ENCODE results near the gene RPS15A. TPM values are rescaled to one million over a fixed set of nuclear protein-coding genes. Genes with fewer than 3 reads are reported as not detected.
A peak's percentile ranks its signal among the peaks of the same experiment; 100 is the strongest.
"Not testable (repeated sequence)": the region's sequence is repeated elsewhere in the genome, so short reads cannot be mapped to it uniquely, and the experiment has no call there.

The RPS15A gene
- total RNA-seq, 5 donors from 2014 or later (not counting 1 experiment from before 2014, with no cell fraction given) = 2,862 to 3,462 (median 2,982) TPM

GRCh38 chr16:18756639-18757038 lies 33.5 kb downstream of the RPS15A start:
- peaks cover 0 to 18% of the 10 kb centered on the region in 2 experiments for H3K4me1 ChIP-seq (ENCODE audit: control insufficient read depth in 1 of 2, extremely low read depth in 1 of 2, insufficient read depth in 2 of 2, low read length in 2 of 2)
- ATAC-seq (replicated peaks in 1 of 4) = peak in 2 of 4 experiments; percentile 44 to 54
- H3K27me3 ChIP-seq (replicated peaks in 1 of 2; ENCODE audit: control insufficient read depth in 2 of 2, extremely low read depth in 1 of 2, insufficient read depth in 2 of 2, low read length in 1 of 2); H3K4me3 ChIP-seq (ENCODE audit: control insufficient read depth in 1 of 2, extremely low read depth in 1 of 2, low read length in 1 of 2); H3K36me3 Mint-ChIP-seq; H3K27ac ChIP-seq (ENCODE audit: low read length); H3K9me3 Mint-ChIP-seq; DNase-seq; POLR2A ChIA-PET; H3K27me3 Mint-ChIP-seq; CTCF ChIA-PET; H3K9me3 ChIP-seq; H3K36me3 ChIP-seq (ENCODE audit: control insufficient read depth in 2 of 2, extremely low read depth in 1 of 2, insufficient read depth in 1 of 2, low read length in 1 of 2): not testable (repeated sequence)
- WGBS (ENCODE audit: insufficient coverage) = 86% methylated on average over 1 of the region's 9 CpGs
- peak overlapping the region; percentile 39 to 52 (median 51) for H3K4me3 Mint-ChIP-seq
- peak overlapping the region; percentile 78 to 87 for H3K27ac Mint-ChIP-seq
- peaks cover 15 to 21% (median 16%) of the 10 kb centered on the region in 3 donors for H3K4me1 Mint-ChIP-seq

GRCh38 chr16:18742870-18743269 lies 47.3 kb downstream of the RPS15A start:
- H3K9me3 ChIP-seq; H3K36me3 Mint-ChIP-seq; H3K9me3 Mint-ChIP-seq; H3K27ac Mint-ChIP-seq; H3K4me3 ChIP-seq (ENCODE audit: control insufficient read depth in 1 of 2, extremely low read depth in 1 of 2, low read length in 1 of 2); H3K4me1 Mint-ChIP-seq; H3K27ac ChIP-seq (ENCODE audit: low read length); ATAC-seq (replicated peaks in 1 of 4); CTCF ChIA-PET; H3K27me3 ChIP-seq (replicated peaks in 1 of 2; ENCODE audit: control insufficient read depth in 2 of 2, extremely low read depth in 1 of 2, insufficient read depth in 2 of 2, low read length in 1 of 2); H3K27me3 Mint-ChIP-seq; H3K4me3 Mint-ChIP-seq; POLR2A ChIA-PET; DNase-seq; H3K4me1 ChIP-seq (ENCODE audit: control insufficient read depth in 1 of 2, extremely low read depth in 1 of 2, insufficient read depth in 2 of 2, low read length in 2 of 2); H3K36me3 ChIP-seq (ENCODE audit: control insufficient read depth in 2 of 2, extremely low read depth in 1 of 2, insufficient read depth in 1 of 2, low read length in 1 of 2): not testable (repeated sequence)
- no CpG with 5 or more reads among the region's 8 CpGs for WGBS (ENCODE audit: insufficient coverage)

GRCh38 chr16:18740027-18740426 lies 50.1 kb downstream of the RPS15A start:
- POLR2A ChIA-PET; H3K4me1 ChIP-seq (ENCODE audit: control insufficient read depth in 1 of 2, extremely low read depth in 1 of 2, insufficient read depth in 2 of 2, low read length in 2 of 2); H3K36me3 ChIP-seq (ENCODE audit: control insufficient read depth in 2 of 2, extremely low read depth in 1 of 2, insufficient read depth in 1 of 2, low read length in 1 of 2); H3K27me3 Mint-ChIP-seq; ATAC-seq (replicated peaks in 1 of 4); CTCF ChIA-PET; H3K9me3 Mint-ChIP-seq; H3K27ac ChIP-seq (ENCODE audit: low read length); H3K36me3 Mint-ChIP-seq; DNase-seq; H3K9me3 ChIP-seq; H3K27ac Mint-ChIP-seq; H3K4me1 Mint-ChIP-seq; H3K4me3 ChIP-seq (ENCODE audit: control insufficient read depth in 1 of 2, extremely low read depth in 1 of 2, low read length in 1 of 2); H3K4me3 Mint-ChIP-seq; H3K27me3 ChIP-seq (replicated peaks in 1 of 2; ENCODE audit: control insufficient read depth in 2 of 2, extremely low read depth in 1 of 2, insufficient read depth in 2 of 2, low read length in 1 of 2): not testable (repeated sequence)
- WGBS (ENCODE audit: insufficient coverage) = no CpG with 5 or more reads among the region's 3 CpGs

GRCh38 chr16:18738768-18739167 lies 51.4 kb downstream of the RPS15A start:
- CTCF ChIA-PET, H3K27me3 Mint-ChIP-seq, H3K27ac Mint-ChIP-seq: not testable (repeated sequence)

GRCh38 chr16:18734279-18734678 lies 55.9 kb downstream of the RPS15A start:
- H3K9me3 ChIP-seq; H3K4me1 ChIP-seq (ENCODE audit: control insufficient read depth in 1 of 2, extremely low read depth in 1 of 2, insufficient read depth in 2 of 2, low read length in 2 of 2); H3K36me3 ChIP-seq (ENCODE audit: control insufficient read depth in 2 of 2, extremely low read depth in 1 of 2, insufficient read depth in 1 of 2, low read length in 1 of 2); H3K4me3 Mint-ChIP-seq; POLR2A ChIA-PET; H3K4me1 Mint-ChIP-seq; H3K9me3 Mint-ChIP-seq; H3K27me3 ChIP-seq (replicated peaks in 1 of 2; ENCODE audit: control insufficient read depth in 2 of 2, extremely low read depth in 1 of 2, insufficient read depth in 2 of 2, low read length in 1 of 2); CTCF ChIA-PET; ATAC-seq (replicated peaks in 1 of 4); H3K27ac Mint-ChIP-seq; H3K27me3 Mint-ChIP-seq; H3K27ac ChIP-seq (ENCODE audit: low read length); DNase-seq; H3K36me3 Mint-ChIP-seq; H3K4me3 ChIP-seq (ENCODE audit: control insufficient read depth in 1 of 2, extremely low read depth in 1 of 2, low read length in 1 of 2): not testable (repeated sequence)
- WGBS (ENCODE audit: insufficient coverage) = 93% methylated on average over 10 of the region's 27 CpGs

More at GRCh38 chr16:18738768-18739167, 51.4 kb downstream of the RPS15A start:
- H3K27me3 ChIP-seq (replicated peaks in 1 of 2; ENCODE audit: control insufficient read depth in 2 of 2, extremely low read depth in 1 of 2, insufficient read depth in 2 of 2, low read length in 1 of 2); H3K9me3 ChIP-seq; H3K36me3 ChIP-seq (ENCODE audit: control insufficient read depth in 2 of 2, extremely low read depth in 1 of 2, insufficient read depth in 1 of 2, low read length in 1 of 2); H3K4me1 ChIP-seq (ENCODE audit: control insufficient read depth in 1 of 2, extremely low read depth in 1 of 2, insufficient read depth in 2 of 2, low read length in 2 of 2); H3K4me3 Mint-ChIP-seq; H3K9me3 Mint-ChIP-seq; H3K27ac ChIP-seq (ENCODE audit: low read length); H3K4me3 ChIP-seq (ENCODE audit: control insufficient read depth in 1 of 2, extremely low read depth in 1 of 2, low read length in 1 of 2); ATAC-seq (replicated peaks in 1 of 4); H3K4me1 Mint-ChIP-seq; POLR2A ChIA-PET; H3K36me3 Mint-ChIP-seq; DNase-seq: not testable (repeated sequence)
- WGBS (ENCODE audit: insufficient coverage) = no CpG with 5 or more reads among the region's 4 CpGs

Other genes with a start within 250 kb of the RPS15A start
- gene NOMO2, start 228.2 kb downstream of the RPS15A start, total RNA-seq = 10 to 100 TPM; 47.1 to 96.3 (median 83.5) TPM
- gene ARL6IP1, start 11.2 kb upstream of the RPS15A start, total RNA-seq = 100 to 1,000 TPM in 2 of 5 donors, 10 to 100 TPM in 3; 78.8 to 122 (median 89.5) TPM
- 100 to 1,000 TPM; 134 to 173 (median 166) TPM for gene SMG1, start 136.1 kb upstream of the RPS15A start, total RNA-seq
- gene TMC7, start 193.6 kb upstream of the RPS15A start, total RNA-seq = under 1 TPM in 1 of 5 donors, not detected in 4; 0.13 TPM